ENCODE measurements around the gene ITGB1BP1.

ITGB1BP1 gene
- total RNA-seq, result 21.0 to 35.5 (median 24.8) reads per million in 4 donors

GRCh38 chr2:9423100-9423921 is at the start of gene ITGB1BP1, which contains the start of gene CPSF3:
TSS of gene ITGB1BP1 (minus strand) at chr2:9423528. CDS start at chr2:9418697, 4,831 bp downstream.
TSS of gene CPSF3 (plus strand) at chr2:9423654. CDS start at chr2:9423774, 120 bp downstream.
- DNase-seq, result peak; percentile 90 to 97 (median 91)

GRCh38 chr2:9472511-9472910 is 49.2 kb upstream of the ITGB1BP1 start:
- DNase-seq, result no peak

GRCh38 chr2:9471206-9471605 is 47.9 kb upstream of the ITGB1BP1 start:
- DNase-seq, result no peak

- DNase-seq, result no peak
Measured at GRCh38 chr2:9467687-9468086, 44.4 kb upstream of the ITGB1BP1 start.

GRCh38 chr2:9466147-9466683 is 42.9 kb upstream of the ITGB1BP1 start:
- no peak for DNase-seq

- DNase-seq, result no peak
Measured at GRCh38 chr2:9465170-9465569, 41.8 kb upstream of the ITGB1BP1 start.

- DNase-seq, result peak in 1 of 5 donors; percentile 51
Measured at GRCh38 chr2:9463698-9464034, 40.3 kb upstream of the ITGB1BP1 start.

GRCh38 chr2:9462886-9463697 is 39.8 kb upstream of the ITGB1BP1 start:
- DNase-seq, result no peak

- no peak for DNase-seq
Measured at GRCh38 chr2:9462313-9462712, 39.0 kb upstream of the ITGB1BP1 start.

- DNase-seq, result no peak
Measured at GRCh38 chr2:9461079-9461478, 37.8 kb upstream of the ITGB1BP1 start.

- DNase-seq, result no peak
Measured at GRCh38 chr2:9460441-9461017, 37.2 kb upstream of the ITGB1BP1 start.

- no peak for DNase-seq
Measured at GRCh38 chr2:9451231-9451630, 27.9 kb upstream of the ITGB1BP1 start.

- peak in 1 of 5 donors; percentile 27 for DNase-seq
Measured at GRCh38 chr2:9445089-9445488, 21.8 kb upstream of the ITGB1BP1 start.

- no peak for DNase-seq
Measured at GRCh38 chr2:9443526-9443925, 20.2 kb upstream of the ITGB1BP1 start.

- DNase-seq, result no peak
Measured at GRCh38 chr2:9441556-9441955, 18.2 kb upstream of the ITGB1BP1 start.

GRCh38 chr2:9440058-9440727 is 16.9 kb upstream of the ITGB1BP1 start:
- no peak for DNase-seq

- no peak for DNase-seq
Measured at GRCh38 chr2:9439536-9439935, 16.2 kb upstream of the ITGB1BP1 start.

GRCh38 chr2:9434489-9434888 is 11.2 kb upstream of the ITGB1BP1 start:
- no peak for DNase-seq

GRCh38 chr2:9430316-9431293 is 7.3 kb upstream of the ITGB1BP1 start:
- no peak for DNase-seq

- no peak for DNase-seq
Measured at GRCh38 chr2:9428965-9429577, 5.7 kb upstream of the ITGB1BP1 start.
